Subcutaneous abdominal adipose tissue (tissue), 5 donors: ENCODE measurements around the gene TGM6.

ENCODE experiments used
- H3K27ac ChIP-seq: one replicate; pipeline ENCODE4 v1.7.0; 2013; ENCODE audit warnings: low read depth, mild to moderate bottlenecking, inconsistent platforms, low read length, moderate library complexity
- H3K27me3 ChIP-seq, 5 donors: one replicate each; pipeline ENCODE4 v1.7.0; 2013; ENCODE audit warnings: low read length in 5 of 5, inconsistent platforms in 1 of 5; ENCODE audit not compliant: control insufficient read depth in 5 of 5, insufficient read depth in 4 of 5
- H3K36me3 ChIP-seq, 5 donors: one replicate each; pipeline ENCODE4 v1.7.0; 2013; ENCODE audit warnings: low read length in 5 of 5; ENCODE audit not compliant: control insufficient read depth in 5 of 5, insufficient read depth in 5 of 5
- H3K4me1 ChIP-seq, 5 donors: one replicate each; pipeline ENCODE4 v1.7.0; 2013; ENCODE audit warnings: low read length in 5 of 5, mild to moderate bottlenecking in 3 of 5, moderate library complexity in 1 of 5; ENCODE audit not compliant: control insufficient read depth in 5 of 5, insufficient read depth in 5 of 5
- H3K4me3 ChIP-seq, 5 donors: one replicate each; pipeline ENCODE4 v1.7.0; 2013; ENCODE audit warnings: low read length in 5 of 5, low read depth in 1 of 5
- H3K9ac ChIP-seq, 5 donors: one replicate each; pipeline ENCODE4 v1.7.0; 2013; ENCODE audit warnings: low read length in 5 of 5, mild to moderate bottlenecking in 4 of 5, moderate library complexity in 3 of 5
- H3K9me3 ChIP-seq, 5 donors: one replicate each; pipeline ENCODE4 v1.7.0; 2013; ENCODE audit warnings: low read length in 5 of 5; ENCODE audit not compliant: control insufficient read depth in 5 of 5
- donor health status: healthy.
- donor health status: healthy.
- donor health status: healthy.
- donor health status: healthy.
- donor health status: healthy.

The TGM6 gene

GRCh38 chr20:2430538-2430937 is 49.8 kb downstream of the TGM6 start:
- Histone ChIP-seq H3K9me3 (no peaks in the 10 kb centered on the region), H3K9ac (no peak overlapping the region), H3K4me3 (no peak overlapping the region), H3K27ac (no peak overlapping the region), H3K36me3 (no peaks in the 10 kb centered on the region), H3K4me1 (no peaks in the 10 kb centered on the region), H3K27me3 (peaks cover 0 to 3% (median 0%) of the 10 kb centered on the region in 5 donors)

GRCh38 chr20:2431185-2431584 is 50.5 kb downstream of the TGM6 start:
- H3K27ac ChIP-seq = no peak overlapping the region
- H3K9me3 ChIP-seq = no peaks in the 10 kb centered on the region
- H3K4me3 ChIP-seq = no peak overlapping the region
- no peaks in the 10 kb centered on the region for H3K36me3 ChIP-seq
- H3K9ac ChIP-seq = no peak overlapping the region
- H3K4me1 ChIP-seq = no peaks in the 10 kb centered on the region
- peaks cover 0 to 3% (median 0%) of the 10 kb centered on the region in 5 donors for H3K27me3 ChIP-seq

- Histone ChIP-seq H3K9me3 (peaks cover 0 to 6% (median 4%) of the 10 kb centered on the region in 5 donors), H3K36me3 (no peaks in the 10 kb centered on the region), H3K4me3 (no peak overlapping the region), H3K9ac (no peak overlapping the region), H3K4me1 (peaks cover 0 to 21% (median 13%) of the 10 kb centered on the region in 5 donors), H3K27me3 (no peaks in the 10 kb centered on the region), H3K27ac (no peak overlapping the region)
These were observed 66.1 kb downstream of the TGM6 start for GRCh38 chr20:2446845-2447244.

GRCh38 chr20:2449386-2449785 is 68.7 kb downstream of the TGM6 start:
- Histone ChIP-seq H3K9me3 (peaks cover 0 to 6% (median 4%) of the 10 kb centered on the region in 5 donors), H3K4me3 (no peak overlapping the region), H3K9ac (no peak overlapping the region), H3K27me3 (no peaks in the 10 kb centered on the region), H3K36me3 (no peaks in the 10 kb centered on the region), H3K4me1 (peaks cover 0 to 24% (median 15%) of the 10 kb centered on the region in 5 donors), H3K27ac (no peak overlapping the region)

GRCh38 chr20:2451422-2451821 is 70.7 kb downstream of the TGM6 start:
- no peak overlapping the region for H3K27ac ChIP-seq
- no peak overlapping the region for H3K9ac ChIP-seq
- H3K4me3 ChIP-seq = no peak overlapping the region
- no peaks in the 10 kb centered on the region for H3K27me3 ChIP-seq
- H3K9me3 ChIP-seq = peaks cover 0 to 6% (median 4%) of the 10 kb centered on the region in 5 donors
- H3K36me3 ChIP-seq = no peaks in the 10 kb centered on the region
- H3K4me1 ChIP-seq = peaks cover 0 to 28% (median 15%) of the 10 kb centered on the region in 5 donors

- Histone ChIP-seq H3K36me3 (no peaks in the 10 kb centered on the region), H3K9me3 (peaks cover 0 to 4% (median 0%) of the 10 kb centered on the region in 5 donors), H3K27ac (no peak overlapping the region), H3K27me3 (no peaks in the 10 kb centered on the region), H3K9ac (no peak overlapping the region), H3K4me1 (peaks cover 0 to 28% (median 15%) of the 10 kb centered on the region in 5 donors), H3K4me3 (no peak overlapping the region)
These were observed 71.4 kb downstream of the TGM6 start for GRCh38 chr20:2451939-2452732.

- Histone ChIP-seq H3K27me3 (no peaks in the 10 kb centered on the region), H3K9ac (no peak overlapping the region), H3K9me3 (peaks cover 0 to 4% (median 0%) of the 10 kb centered on the region in 5 donors), H3K27ac (no peak overlapping the region), H3K4me3 (no peak overlapping the region), H3K36me3 (peaks cover 0 to 3% (median 0%) of the 10 kb centered on the region in 5 donors), H3K4me1 (peaks cover 0 to 28% (median 15%) of the 10 kb centered on the region in 5 donors)
These were observed 73.1 kb downstream of the TGM6 start for GRCh38 chr20:2453792-2454191.

- peaks cover 0 to 20% (median 9%) of the 10 kb centered on the region in 5 donors for H3K4me1 ChIP-seq
- no peak overlapping the region for H3K4me3 ChIP-seq
- H3K9ac ChIP-seq = no peak overlapping the region
- H3K9me3 ChIP-seq = no peaks in the 10 kb centered on the region
- H3K27ac ChIP-seq = no peak overlapping the region
- no peaks in the 10 kb centered on the region for H3K27me3 ChIP-seq
- peaks cover 15 to 18% (median 16%) of the 10 kb centered on the region in 5 donors for H3K36me3 ChIP-seq
These were observed 75.2 kb downstream of the TGM6 start for GRCh38 chr20:2455771-2456497.

GRCh38 chr20:2458919-2459499 is 78.3 kb downstream of the TGM6 start:
- peaks cover 0 to 4% (median 3%) of the 10 kb centered on the region in 5 donors for H3K4me1 ChIP-seq
- H3K36me3 ChIP-seq = peaks cover 35 to 49% (median 46%) of the 10 kb centered on the region in 5 donors
- no peak overlapping the region for H3K27ac ChIP-seq
- H3K9me3 ChIP-seq = no peaks in the 10 kb centered on the region
- no peaks in the 10 kb centered on the region for H3K27me3 ChIP-seq
- no peak overlapping the region for H3K4me3 ChIP-seq
- no peak overlapping the region for H3K9ac ChIP-seq
